GM10248 (cell line): ENCODE results near the gene RAB18.
"Not testable (repeated sequence)": the region's sequence is repeated elsewhere in the genome, so short reads cannot be mapped to it uniquely, and the experiment has no call there.

Source experiments
- CTCF ChIA-PET: fragments of 300-600 bp; sonication (Branson Sonifier 250); formaldehyde crosslinking; extraction: SDS; loops from one replicate; lab custom pipeline; 2021; ENCODE audit warnings: antibody characterized with exemption; lab: Yijun Ruan, JAX
- POLR2A ChIA-PET: fragments of 350-650 bp; sonication (Branson Sonifier 250); formaldehyde crosslinking; extraction: SDS; loops from one replicate; lab custom pipeline; 2020; ENCODE audit warnings: antibody characterized with exemption; lab: Yijun Ruan, JAX
- DNase-seq: peaks from one replicate; pipeline ENCODE4 v3.0.0; 2012; ENCODE audit errors: extremely low spot score
- TF ChIP-seq, protein P1 (sequence below): IDR thresholded peaks from 2 replicates; pipeline ENCODE4 v1.5.1; 2012; ENCODE audit warnings: mild to moderate bottlenecking, low read depth; ENCODE audit errors: extremely low read depth, missing control alignments, control extremely low read depth

RAB18 gene

GRCh38 chr10:27569946-27570345, 65.8 kb downstream of the RAB18 start:
- POLR2A ChIA-PET: no interaction called here
- CTCF ChIA-PET: no interaction called here
- TF ChIP-seq, protein P1, sequence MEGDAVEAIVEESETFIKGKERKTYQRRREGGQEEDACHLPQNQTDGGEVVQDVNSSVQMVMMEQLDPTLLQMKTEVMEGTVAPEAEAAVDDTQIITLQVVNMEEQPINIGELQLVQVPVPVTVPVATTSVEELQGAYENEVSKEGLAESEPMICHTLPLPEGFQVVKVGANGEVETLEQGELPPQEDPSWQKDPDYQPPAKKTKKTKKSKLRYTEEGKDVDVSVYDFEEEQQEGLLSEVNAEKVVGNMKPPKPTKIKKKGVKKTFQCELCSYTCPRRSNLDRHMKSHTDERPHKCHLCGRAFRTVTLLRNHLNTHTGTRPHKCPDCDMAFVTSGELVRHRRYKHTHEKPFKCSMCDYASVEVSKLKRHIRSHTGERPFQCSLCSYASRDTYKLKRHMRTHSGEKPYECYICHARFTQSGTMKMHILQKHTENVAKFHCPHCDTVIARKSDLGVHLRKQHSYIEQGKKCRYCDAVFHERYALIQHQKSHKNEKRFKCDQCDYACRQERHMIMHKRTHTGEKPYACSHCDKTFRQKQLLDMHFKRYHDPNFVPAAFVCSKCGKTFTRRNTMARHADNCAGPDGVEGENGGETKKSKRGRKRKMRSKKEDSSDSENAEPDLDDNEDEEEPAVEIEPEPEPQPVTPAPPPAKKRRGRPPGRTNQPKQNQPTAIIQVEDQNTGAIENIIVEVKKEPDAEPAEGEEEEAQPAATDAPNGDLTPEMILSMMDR: no peak
- no peak for DNase-seq

GRCh38 chr10:27577038-27577437, 72.9 kb downstream of the RAB18 start:
- POLR2A ChIA-PET, CTCF ChIA-PET: not testable (repeated sequence)

DNA sequence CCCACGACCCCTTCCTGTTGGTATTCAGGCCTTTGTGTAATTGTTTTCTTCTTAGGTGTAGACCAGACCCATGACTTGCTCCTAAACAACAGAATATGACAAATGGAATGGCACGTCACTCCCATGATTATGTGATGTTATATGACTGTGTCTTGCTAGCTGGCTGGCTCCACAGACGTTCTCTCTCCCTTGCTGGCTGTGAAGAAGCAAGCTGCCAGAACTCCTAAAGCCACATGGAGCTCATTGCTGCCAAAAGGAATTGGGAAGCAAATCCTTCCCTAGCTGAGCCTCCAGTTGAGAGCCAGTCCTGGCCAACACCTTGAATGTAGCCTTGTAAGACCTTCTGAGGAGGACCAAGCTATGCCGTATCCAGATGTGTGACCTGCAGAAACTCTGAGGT, 74.2 kb downstream of the RAB18 start:
- TF ChIP-seq, protein P1: no peak
- ChIA-PET CTCF (no interaction called here), POLR2A (no interaction called here)
- DNase-seq: no peak

More at GRCh38 chr10:27577038-27577437, 72.9 kb downstream of the RAB18 start:
- not testable (repeated sequence) for DNase-seq

DNA sequence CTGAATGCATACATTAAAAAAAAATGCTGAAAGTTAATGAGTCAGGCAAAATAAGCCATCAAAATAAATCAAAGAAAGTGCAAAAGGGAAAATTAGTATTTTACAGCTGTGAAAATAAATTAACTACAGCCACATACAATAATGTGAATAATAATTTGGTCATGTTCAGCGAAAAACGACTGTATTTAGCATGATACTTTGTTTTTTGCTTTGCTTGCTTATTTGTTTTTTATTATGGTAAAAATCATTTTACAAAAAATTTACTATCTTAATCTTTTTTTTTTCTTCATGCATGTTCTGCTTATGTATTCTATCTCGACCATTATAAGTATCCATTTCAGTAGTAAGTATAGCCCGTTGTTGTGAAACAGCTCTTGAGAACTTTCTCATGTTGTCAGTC, 77.1 kb downstream of the RAB18 start:
- no peak for DNase-seq
- ChIA-PET POLR2A (no interaction called here), CTCF (no interaction called here)
- TF ChIP-seq, protein P1: no peak

DNA sequence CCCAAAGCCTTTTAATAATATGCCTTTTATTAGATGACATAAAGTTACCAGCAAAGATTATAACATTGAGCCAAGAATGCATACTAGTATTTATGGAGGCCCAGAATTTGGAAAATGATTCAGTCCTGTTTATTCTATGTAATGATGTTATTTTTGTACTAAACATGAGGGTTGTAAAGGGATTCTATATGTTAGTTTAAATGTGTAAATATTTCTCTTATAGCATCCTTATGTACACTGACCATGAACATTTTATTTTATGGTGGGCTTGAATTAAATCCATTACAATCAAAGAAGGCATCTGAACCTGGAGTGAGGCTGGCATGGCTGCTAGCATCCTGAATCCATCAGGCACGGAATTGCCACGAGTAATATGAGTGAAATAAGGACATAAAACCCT, 80.2 kb downstream of the RAB18 start:
- CTCF ChIA-PET: no interaction called here
- POLR2A ChIA-PET: no interaction called here
- TF ChIP-seq, protein P1: no peak
- DNase-seq: no peak
